ENCODE data around the gene FNDC3B. TPM values are rescaled to one million over a fixed set of nuclear protein-coding genes. Genes with fewer than 3 reads are reported as not detected.
"Not testable (repeated sequence)": the region's sequence is repeated elsewhere in the genome, so short reads cannot be mapped to it uniquely, and the experiment has no call there.

The FNDC3B gene
- total and polyA plus RNA-seq, 2 donors from 2014 or later, result 11.8 to 185 TPM

DNA sequence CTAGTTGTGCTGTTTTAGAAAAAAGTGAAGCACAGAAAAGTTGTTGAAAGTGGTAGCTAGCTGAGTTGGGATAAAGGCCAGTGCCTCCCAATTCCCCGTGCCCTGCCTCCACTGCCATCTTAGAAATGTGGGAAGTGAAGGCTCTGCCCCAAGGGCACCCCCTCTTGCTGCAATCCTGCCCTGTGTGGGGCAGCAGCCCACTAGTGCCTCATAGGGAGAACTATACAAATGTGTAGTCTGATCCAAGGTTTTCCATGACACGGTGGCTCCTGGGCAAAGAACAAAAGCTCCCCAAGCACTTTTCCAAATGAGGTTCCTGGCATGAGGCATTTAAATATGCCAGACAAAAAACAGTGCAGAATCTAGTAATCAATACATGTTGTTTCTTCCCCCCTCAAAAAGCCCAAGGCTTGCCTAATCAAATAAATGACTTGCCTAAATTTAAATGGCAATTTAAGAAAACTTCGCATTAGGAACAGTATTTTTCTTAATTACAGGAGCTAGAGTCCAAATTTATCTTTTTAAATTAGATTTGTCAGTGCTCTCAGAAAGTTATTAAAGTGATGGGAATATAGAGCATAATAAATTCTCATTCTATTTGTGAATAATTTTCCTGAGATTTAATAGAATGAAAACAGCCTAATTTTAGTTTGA is 325.1 kb downstream of the FNDC3B start:
- H3K9me3 ChIP-seq (ENCODE audit: control insufficient read depth in 2 of 3, insufficient read depth in 1 of 3, low read length in 3 of 3), result no peaks in the 10 kb centered on the region
- H3K4me1 ChIP-seq (ENCODE audit: control insufficient read depth in 2 of 3, insufficient read depth in 2 of 3, low read depth in 1 of 3, low read length in 3 of 3), result no peaks in the 10 kb centered on the region
- TF ChIP-seq, protein P1, sequence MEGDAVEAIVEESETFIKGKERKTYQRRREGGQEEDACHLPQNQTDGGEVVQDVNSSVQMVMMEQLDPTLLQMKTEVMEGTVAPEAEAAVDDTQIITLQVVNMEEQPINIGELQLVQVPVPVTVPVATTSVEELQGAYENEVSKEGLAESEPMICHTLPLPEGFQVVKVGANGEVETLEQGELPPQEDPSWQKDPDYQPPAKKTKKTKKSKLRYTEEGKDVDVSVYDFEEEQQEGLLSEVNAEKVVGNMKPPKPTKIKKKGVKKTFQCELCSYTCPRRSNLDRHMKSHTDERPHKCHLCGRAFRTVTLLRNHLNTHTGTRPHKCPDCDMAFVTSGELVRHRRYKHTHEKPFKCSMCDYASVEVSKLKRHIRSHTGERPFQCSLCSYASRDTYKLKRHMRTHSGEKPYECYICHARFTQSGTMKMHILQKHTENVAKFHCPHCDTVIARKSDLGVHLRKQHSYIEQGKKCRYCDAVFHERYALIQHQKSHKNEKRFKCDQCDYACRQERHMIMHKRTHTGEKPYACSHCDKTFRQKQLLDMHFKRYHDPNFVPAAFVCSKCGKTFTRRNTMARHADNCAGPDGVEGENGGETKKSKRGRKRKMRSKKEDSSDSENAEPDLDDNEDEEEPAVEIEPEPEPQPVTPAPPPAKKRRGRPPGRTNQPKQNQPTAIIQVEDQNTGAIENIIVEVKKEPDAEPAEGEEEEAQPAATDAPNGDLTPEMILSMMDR (IDR thresholded peaks at IDR 0.05; ENCODE audit: borderline replicate concordance, extremely low read depth, insufficient read depth), result no peak
- no peak for FAIRE-seq
- H3K4me3 ChIP-seq (ENCODE audit: low read length in 3 of 3), result no peak overlapping the region
- intact Hi-C loops (cut with DNase I), result no loop called here
- H3K27ac ChIP-seq (ENCODE audit: low read depth in 2 of 2, low read length in 2 of 2), result no peak overlapping the region
- no peak for DNase-seq
- H3K36me3 ChIP-seq (ENCODE audit: control insufficient read depth in 2 of 3, insufficient read depth in 3 of 3, low read length in 3 of 3), result peaks cover 2 to 18% (median 6%) of the 10 kb centered on the region in 3 donors
- no peaks in the 10 kb centered on the region for H3K27me3 ChIP-seq (ENCODE audit: control insufficient read depth, insufficient read depth, low read length)
- no peak overlapping the region for H3K9ac ChIP-seq (ENCODE audit: low read length in 3 of 3)

DNA sequence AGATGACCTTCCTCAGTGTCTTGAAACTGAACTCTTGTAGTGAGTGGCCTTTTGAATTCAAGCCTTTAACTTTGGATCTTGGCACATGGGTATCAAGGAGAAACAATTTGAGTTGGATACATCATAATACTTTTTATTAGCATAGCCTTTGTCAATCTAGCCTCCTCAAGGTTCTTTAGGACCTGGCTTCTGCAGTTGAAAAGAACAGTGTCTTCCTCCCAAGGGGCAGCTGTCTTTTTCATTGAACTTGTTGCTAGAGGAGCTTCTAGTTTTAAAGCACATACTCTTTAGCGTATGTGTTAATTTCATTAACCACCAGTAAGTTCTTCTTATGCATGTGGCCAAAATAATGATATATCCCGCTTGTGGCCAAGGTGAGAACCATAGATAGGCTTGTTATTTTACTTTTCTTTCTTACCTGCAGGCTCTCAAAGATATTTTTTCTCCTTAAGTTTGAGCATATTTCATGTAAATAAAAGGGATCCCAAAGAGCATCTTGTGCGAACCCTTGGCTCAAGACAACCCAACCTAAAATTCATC is 325.7 kb downstream of the FNDC3B start:
- FAIRE-seq (no peak), DNase-seq (no peak)
- TF ChIP-seq, protein P1 (IDR thresholded peaks at IDR 0.05; ENCODE audit: borderline replicate concordance, extremely low read depth, insufficient read depth), result no peak
- H3K9me3 ChIP-seq (ENCODE audit: control insufficient read depth in 2 of 3, insufficient read depth in 1 of 3, low read length in 3 of 3), result no peaks in the 10 kb centered on the region
- H3K27me3 ChIP-seq (ENCODE audit: control insufficient read depth, insufficient read depth, low read length), result no peaks in the 10 kb centered on the region
- peaks cover 2 to 18% (median 6%) of the 10 kb centered on the region in 3 donors for H3K36me3 ChIP-seq (ENCODE audit: control insufficient read depth in 2 of 3, insufficient read depth in 3 of 3, low read length in 3 of 3)
- no peak overlapping the region for H3K4me3 ChIP-seq (ENCODE audit: low read length in 3 of 3)
- intact Hi-C loops (cut with DNase I), result no loop called here
- no peak overlapping the region for H3K27ac ChIP-seq (ENCODE audit: low read depth in 2 of 2, low read length in 2 of 2)
- no peaks in the 10 kb centered on the region for H3K4me1 ChIP-seq (ENCODE audit: control insufficient read depth in 2 of 3, insufficient read depth in 2 of 3, low read depth in 1 of 3, low read length in 3 of 3)
- H3K9ac ChIP-seq (ENCODE audit: low read length in 3 of 3), result no peak overlapping the region

DNA sequence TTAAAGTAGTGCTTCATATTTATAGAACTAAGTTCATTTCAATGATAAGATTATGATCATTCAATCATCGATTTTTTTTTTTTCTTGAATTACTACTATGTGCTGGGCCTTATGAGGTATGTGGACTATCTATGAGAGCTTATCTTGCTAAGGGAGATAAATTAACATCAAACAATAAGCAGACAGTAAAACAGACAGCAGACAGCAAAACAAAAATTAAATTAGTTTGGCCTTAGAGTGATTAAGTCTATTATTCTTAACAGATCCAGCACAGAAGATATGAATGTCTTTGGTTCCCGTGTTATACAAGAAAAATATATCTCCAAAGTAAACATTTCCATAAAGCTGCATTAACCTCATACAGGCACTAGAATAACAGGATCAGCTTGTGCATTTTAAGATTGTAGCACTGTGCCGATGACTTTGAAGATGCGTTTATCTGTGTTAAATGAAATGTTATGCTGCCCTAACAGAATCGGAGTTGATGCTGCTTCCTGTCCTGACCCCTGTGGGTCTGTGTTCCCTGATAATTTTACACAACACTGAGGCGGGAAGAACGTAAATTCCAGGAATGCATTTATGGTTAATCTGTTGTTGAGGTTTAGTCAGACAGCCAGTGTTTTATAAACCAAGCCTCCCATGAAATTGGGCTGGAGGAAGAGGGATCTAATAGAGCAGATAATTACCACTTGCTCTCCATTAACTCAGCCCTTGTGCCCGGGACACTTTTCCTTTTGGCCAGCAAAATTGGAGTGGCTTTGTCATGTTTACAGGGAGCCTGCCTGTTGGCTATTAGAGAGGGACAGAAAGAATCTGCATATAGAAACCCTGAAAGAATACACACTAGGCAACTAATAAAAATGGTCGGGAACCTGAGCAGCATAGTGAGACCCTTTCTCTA is 328.1 kb downstream of the FNDC3B start:
- Histone ChIP-seq H3K9ac (ENCODE audit: low read length in 3 of 3) (no peak overlapping the region), H3K9me3 (ENCODE audit: control insufficient read depth in 2 of 3, insufficient read depth in 1 of 3, low read length in 3 of 3) (no peaks in the 10 kb centered on the region), H3K4me3 (ENCODE audit: low read length in 3 of 3) (no peak overlapping the region), H3K4me1 (ENCODE audit: control insufficient read depth in 2 of 3, insufficient read depth in 2 of 3, low read depth in 1 of 3, low read length in 3 of 3) (no peaks in the 10 kb centered on the region), H3K27me3 (ENCODE audit: control insufficient read depth, insufficient read depth, low read length) (no peaks in the 10 kb centered on the region), H3K36me3 (ENCODE audit: control insufficient read depth in 2 of 3, insufficient read depth in 3 of 3, low read length in 3 of 3) (peaks cover 2 to 25% (median 6%) of the 10 kb centered on the region in 3 donors), H3K27ac (ENCODE audit: low read depth in 2 of 2, low read length in 2 of 2) (no peak overlapping the region)
- TF ChIP-seq, protein P1 (IDR thresholded peaks at IDR 0.05; ENCODE audit: borderline replicate concordance, extremely low read depth, insufficient read depth), result no peak
- FAIRE-seq (no peak), DNase-seq (peak in 2 of 5 donors; percentile 34 to 42)
- intact Hi-C loops (cut with DNase I), result no loop called here

DNA sequence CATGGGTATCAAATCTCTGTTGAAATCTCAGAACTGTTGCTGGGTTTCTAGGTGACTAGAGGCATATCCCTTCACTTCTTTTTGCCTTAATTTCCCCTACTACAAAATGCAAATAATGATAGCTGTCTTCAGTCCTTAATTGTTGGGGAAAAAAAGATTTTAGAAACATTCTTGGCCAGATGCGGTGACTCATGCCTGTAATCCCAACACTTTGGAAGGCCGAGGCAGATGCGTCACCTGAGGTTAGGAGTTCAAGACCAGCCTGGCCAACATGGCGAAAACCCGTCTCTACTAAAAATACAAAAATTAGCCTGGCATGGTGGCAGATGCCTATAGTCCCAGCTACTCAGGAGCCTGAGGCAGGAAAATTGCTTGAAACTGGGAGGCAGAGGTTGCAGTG is 329.2 kb downstream of the FNDC3B start:
- peaks cover 2 to 14% (median 4%) of the 10 kb centered on the region in 3 donors for H3K36me3 ChIP-seq (ENCODE audit: control insufficient read depth in 2 of 3, insufficient read depth in 3 of 3, low read length in 3 of 3)
- intact Hi-C loops (cut with DNase I); H3K9me3 ChIP-seq (ENCODE audit: control insufficient read depth in 2 of 3, insufficient read depth in 1 of 3, low read length in 3 of 3); H3K9ac ChIP-seq (ENCODE audit: low read length in 3 of 3); H3K4me1 ChIP-seq (ENCODE audit: control insufficient read depth in 2 of 3, insufficient read depth in 2 of 3, low read depth in 1 of 3, low read length in 3 of 3); H3K27me3 ChIP-seq (ENCODE audit: control insufficient read depth, insufficient read depth, low read length); FAIRE-seq; DNase-seq; H3K4me3 ChIP-seq (ENCODE audit: low read length in 3 of 3); H3K27ac ChIP-seq (ENCODE audit: low read depth in 2 of 2, low read length in 2 of 2): not testable (repeated sequence)
